SK-MEL-5 (cell line): Measurements from ENCODE around the gene SSX2IP. TPM values are rescaled to one million over a fixed set of nuclear protein-coding genes. Genes with fewer than 3 reads are reported as not detected.
A peak's percentile ranks its signal among the peaks of the same experiment; 100 is the strongest.
"Not testable (repeated sequence)": the region's sequence is repeated elsewhere in the genome, so short reads cannot be mapped to it uniquely, and the experiment has no call there.

Source experiments
- DNase-seq: peaks from one replicate; pipeline ENCODE4 v3.0.0-alpha.2; 2016; ENCODE audit warnings: low read depth, low spot score
- in situ Hi-C: cut with HindIII; loops from 2 replicates; pipeline ENCODE4 v1.10.0; 2016; ENCODE audit warnings: low sequenced_read_pairs, high pct_unique_total_duplicates, low pct_unique_long_range_greater_than_20kb
- total RNA-seq: library from RNA; depleted of rRNA; stranded (reverse); fragments of >200 nt; shearing (Covaris generic); gene quantifications from 2 replicates; pipeline ENCODE4 v1.2.3, GENCODE V29; 2014

The SSX2IP gene
- total RNA-seq, 1 experiment from 2014 or later: 12.8 TPM

DNA sequence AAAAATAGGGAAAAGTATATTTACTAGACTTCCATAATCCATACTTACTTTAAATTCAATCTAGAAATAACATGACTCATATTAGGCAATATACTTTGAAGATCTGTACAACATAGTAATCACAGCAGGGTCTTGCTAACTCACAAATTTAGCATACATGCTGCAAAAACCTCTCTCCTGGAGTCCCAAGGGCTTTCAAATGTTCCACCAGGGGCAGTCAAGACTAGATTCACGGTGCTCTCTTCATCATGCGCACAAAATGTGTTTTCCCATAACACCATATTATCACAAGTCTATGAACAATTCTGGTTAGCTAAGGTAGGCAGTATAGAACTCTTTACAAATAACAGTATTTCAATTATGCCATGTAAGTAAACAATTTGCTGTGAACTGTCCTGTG is 45.8 kb downstream of the SSX2IP start:
- DNase-seq: no peak
- in situ Hi-C loops: no loop called here

DNA sequence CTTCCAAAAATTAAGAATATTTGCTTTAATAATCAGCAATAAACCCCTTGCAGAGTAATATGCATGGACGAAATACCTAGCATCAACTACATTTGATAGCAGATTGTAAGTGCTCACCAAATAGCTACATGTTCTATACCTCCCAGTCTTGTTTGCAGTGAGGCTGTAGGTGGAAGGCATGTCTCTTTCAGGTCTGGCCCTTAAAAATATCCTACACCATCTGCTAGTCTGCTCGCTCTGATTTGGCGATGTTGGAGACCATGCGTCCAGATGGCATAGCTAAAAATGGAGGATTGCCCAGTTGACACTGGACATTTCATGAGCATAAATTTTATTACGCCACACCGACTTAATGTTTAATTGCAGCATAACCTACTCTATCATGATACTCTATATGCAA is 47.1 kb downstream of the SSX2IP start:
- in situ Hi-C loops: no loop called here
- DNase-seq: no peak

DNA sequence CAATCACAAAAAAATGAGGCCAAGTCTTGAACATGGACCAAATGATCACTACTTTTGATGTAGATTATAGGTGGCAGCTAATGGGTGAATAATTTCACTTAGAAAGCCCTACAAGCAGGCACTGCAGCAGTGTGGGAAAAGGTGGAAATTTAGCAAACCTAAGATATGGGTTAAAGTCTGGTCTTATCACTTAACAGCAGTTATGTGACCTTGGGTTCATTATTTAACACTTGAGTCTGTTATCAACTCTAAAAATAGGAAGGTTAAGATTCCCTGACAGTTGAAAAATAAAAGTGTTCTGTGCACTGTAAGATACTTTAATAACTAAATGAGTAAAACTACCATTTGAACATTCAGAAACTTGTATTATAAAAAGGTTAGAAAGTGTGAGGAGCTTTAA is 47.5 kb downstream of the SSX2IP start:
- no peak for DNase-seq
- in situ Hi-C loops: no loop called here

DNA sequence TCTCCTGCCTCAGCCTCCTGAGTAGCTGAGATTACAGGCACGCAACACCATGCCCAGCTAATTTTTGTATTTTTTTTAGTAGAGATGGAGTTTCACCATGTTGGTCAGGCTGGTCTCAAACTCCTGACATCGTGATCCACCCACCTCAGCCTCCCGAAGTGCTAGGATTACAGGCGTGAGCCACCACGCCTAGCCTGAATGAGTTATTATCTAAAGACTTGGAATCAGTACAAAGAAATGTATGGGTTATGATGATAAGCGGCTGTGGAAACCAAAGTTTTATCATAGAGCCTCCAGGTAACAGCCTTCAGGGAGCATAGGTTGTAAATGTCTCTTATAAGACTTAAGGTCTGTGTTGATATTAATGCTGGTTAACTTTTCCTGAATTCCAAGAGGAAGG is 50.5 kb downstream of the SSX2IP start:
- in situ Hi-C loops: not testable (repeated sequence)

DNA sequence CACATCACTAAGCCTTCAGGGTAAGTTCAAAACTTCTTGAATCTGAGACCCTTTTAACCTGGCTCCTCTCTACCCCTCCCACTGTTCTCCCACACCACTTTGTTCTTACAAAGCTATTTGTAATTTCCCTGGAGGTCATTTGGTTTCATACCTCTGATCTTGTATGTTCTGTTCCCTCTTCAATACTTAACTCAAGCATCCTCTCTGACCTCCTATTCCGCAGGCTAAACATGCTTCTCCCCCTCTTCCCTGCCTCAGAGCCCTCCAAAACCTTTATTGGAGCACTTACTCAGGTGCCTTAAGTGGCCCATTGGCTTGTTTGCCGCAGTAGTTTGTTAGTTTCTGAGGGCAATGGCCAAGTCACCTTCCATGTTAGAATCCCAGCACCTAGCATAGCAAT is 54.8 kb downstream of the SSX2IP start:
- no peak for DNase-seq
- in situ Hi-C loops: no loop called here

More for the DNA sequence above, 50.5 kb downstream of the SSX2IP start:
- not testable (repeated sequence) for DNase-seq

DNA sequence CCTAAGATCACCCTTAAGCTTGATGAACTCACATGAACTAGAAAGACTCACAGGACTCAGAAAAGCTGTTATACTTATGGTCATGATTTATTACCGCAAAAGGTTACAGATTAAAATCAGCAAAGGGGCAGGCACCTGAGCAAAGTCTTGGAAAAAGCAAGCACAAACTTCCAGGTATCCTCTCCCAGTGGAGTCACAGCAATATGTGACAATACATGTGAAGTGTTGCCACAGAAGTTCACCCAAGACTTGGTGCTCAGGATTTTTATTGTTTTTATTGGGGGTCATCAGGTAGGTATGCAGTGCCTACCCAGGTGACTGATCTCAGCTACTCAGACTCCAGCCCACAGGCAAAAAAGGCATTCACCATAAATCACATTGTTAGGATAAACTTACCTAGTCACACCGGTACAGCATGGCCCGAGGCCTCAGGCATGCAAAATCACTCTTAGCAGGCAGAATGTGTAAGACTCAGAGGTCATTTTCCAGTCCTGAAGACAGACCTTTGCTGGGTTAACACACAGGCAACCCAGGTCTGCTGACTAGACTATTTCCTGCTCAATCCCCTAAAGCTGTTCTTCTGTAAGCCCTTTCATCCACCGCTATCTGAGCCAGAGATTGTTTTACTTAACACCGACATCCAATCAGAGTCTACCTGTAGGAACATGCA is 55.6 kb downstream of the SSX2IP start:
- in situ Hi-C loops: no loop called here

DNA sequence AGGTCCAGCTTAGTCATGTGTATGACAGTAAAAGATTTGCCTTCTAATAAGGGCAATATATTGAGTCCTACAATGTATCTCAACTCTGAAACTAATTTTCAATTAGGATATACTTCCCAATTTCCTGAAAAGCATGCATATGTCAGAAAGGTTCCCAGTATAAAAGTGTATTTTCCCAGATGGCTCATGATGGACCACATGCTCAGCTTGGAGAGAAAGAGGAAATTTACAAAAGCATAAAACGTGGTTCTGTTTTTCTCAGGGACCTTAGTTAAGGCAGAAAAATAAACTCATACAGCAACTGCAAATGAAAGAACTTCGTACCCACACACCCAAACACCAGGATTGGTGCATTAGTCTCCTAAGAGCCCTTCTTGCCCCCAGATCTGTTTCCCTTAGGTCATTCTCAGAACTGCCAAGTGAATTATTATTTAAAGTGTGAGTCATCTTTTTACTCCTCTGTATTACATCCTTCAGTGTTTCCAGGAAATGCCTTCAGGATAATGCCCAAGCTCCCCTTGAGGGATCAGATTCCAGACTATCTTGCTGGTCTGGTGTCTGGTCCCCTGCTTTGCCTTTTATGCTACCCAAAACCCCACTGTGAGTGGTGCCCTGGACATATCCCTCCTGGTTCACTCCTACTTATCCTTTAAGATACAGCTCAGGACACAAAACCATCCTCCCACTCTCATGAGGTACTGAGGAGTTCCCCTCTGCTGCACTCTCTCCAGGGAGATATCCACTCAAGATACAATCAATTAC is 57.4 kb downstream of the SSX2IP start:
- in situ Hi-C loops: no loop called here
- DNase-seq: no peak

More for the DNA sequence above, 55.6 kb downstream of the SSX2IP start:
- DNase-seq: no peak

DNA sequence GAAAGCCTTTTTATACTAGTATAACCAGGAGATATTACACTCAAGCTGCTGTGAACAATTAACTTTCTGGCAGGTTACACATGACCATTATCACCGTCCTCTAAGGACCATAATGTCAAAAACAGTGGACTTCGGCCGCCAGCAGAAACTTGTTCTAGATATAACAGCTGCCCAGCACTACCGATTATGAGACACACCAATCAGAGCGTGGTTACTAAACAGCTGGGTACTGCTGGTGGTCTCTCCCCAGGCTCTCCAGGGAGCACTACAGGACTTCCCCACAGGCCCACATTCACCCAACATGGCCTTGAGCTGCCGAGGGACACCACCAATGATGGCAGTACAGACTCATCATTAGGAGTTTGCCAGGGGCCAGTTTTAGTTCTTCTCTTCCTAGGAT is 58.1 kb downstream of the SSX2IP start:
- in situ Hi-C loops: no loop called here
- DNase-seq: no peak

DNA sequence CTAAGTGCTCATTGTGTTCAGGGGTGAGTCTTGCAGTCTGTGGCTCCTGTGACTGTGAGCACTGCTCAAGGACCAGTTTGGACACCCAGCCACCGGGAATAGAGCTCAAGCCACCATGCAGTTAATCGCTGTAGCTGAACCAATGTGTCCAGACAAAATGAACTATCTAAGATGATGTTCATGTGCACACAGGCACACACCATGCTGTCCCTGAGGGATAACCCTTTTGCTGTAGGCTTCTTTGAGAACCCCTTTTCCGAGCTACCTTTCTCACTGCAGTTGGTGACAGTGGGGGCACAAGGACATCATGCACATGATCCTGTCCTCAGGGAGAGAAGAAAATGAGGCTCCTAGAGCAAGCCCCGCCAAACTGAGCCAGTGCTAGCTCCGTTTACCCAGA is 65.4 kb downstream of the SSX2IP start:
- in situ Hi-C loops: loop anchor here (25.0 kb wide), 1 partner anchor 188 kb away; no protein-coding TSS in a partner anchor
- DNase-seq: no peak

DNA sequence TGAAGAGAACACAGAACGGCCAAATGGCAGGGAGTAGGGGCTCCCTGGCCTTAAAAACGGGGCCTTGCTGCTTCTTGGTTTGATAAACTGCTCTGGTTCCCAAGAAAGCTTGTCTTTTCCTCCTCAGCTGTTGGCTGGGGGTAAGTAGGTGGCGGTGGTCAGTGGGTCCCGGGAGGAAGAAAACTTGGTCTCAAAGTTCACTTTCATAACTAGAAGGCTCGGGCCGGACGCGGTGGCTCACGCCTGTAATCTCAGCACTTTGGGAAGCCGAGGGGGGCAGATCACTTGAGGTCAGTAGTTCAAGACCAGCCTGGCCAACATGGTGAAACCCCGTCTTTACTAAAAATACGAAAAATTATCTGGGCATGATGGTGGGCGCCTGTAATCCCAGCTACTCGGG is 68.7 kb downstream of the SSX2IP start:
- in situ Hi-C loops: loop anchor here (25.0 kb wide), 1 partner anchor 184 kb away; no protein-coding TSS in a partner anchor
- DNase-seq: no peak

DNA sequence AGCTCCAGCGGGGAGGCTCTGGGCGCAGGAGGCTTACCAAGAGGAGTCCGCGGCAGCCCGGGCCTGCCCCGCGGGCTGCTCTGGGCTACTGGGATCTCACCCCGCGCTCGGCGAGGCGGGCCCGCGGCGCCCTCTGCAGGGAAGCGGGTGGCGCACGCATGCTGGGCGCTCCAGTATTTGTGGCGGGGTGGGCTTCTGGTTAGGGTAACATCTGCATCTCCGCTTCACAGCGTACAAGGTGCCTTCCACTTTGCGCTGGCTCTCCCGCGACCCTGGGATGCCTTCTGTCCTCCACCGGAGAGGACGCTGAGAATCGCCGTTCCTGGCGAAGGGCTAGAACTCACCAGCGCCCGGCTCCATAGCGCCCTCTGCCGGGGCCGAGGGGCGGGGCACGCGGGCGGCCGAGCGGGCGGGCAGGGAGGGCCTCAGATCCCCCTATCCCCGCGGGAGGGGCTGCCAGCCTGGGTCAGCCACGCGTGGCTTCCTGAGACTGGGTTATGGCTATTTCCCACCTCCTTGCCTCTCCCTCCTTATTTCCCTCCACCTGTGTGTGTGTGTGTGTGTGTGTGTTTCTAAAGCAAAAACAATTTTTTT is 69.4 kb downstream of the SSX2IP start:
- DNase-seq: peak; percentile 72

DNA sequence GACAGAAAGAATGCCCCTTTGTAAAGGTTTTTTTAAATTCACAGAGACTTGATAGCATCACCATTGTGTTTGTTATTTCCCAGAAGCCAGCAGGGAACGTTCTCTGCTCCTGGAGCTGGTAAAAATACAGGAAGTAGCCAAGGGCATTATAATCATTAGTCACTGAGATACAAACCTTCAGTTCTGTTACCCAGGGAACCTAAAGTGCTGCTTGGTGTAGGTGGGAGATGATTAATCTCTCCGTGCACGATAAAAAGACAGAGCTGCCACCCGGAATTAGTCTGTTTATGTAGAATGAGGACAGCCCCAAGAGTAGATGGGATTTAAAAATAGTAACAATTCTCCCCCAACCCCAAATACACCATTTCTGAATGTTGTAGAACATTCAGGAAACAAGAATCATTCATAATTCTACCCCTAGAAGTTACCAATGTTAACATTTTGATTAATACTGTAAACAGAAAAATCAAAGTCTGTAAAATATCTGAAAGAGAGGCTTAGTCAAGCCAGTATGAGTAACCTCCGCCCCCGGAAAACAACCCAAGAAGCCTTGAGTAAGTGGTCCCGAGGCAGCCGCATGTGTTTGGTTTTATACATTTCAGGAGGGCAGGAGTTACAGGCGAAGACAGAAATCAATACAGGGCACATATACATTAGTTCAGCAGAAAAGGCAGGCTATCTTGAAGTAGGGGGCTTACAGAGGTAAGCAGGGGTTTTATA is 70.7 kb downstream of the SSX2IP start:
- in situ Hi-C loops: loop anchor here (25.0 kb wide), 1 partner anchor 182 kb away; no protein-coding TSS in a partner anchor
- DNase-seq: peak; percentile 27

More for the DNA sequence above, 69.4 kb downstream of the SSX2IP start:
- in situ Hi-C loops: loop anchor here (25.0 kb wide), 1 partner anchor 184 kb away; no protein-coding TSS in a partner anchor

DNA sequence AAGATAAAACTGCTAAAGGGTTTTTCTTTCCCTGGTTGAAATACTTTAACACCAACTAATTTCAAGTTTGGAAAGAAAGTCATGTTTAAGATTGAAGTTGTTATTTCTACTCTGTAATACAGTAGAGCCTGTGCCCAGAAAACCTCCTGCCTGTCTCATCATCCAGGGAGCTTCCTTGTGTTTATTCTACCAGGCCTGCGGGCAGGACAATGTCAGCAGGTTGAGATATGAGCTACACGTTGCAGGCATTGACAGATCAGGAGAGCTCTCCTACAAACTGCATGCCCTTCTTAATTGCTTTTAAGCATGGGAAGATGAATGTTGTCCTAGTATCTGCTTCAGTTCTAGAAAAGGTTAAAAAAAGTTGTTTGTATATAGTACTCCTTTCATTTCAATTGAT is 72.9 kb downstream of the SSX2IP start:
- DNase-seq: no peak
- in situ Hi-C loops: loop anchor here (25.0 kb wide), 1 partner anchor 180 kb away; no protein-coding TSS in a partner anchor

DNA sequence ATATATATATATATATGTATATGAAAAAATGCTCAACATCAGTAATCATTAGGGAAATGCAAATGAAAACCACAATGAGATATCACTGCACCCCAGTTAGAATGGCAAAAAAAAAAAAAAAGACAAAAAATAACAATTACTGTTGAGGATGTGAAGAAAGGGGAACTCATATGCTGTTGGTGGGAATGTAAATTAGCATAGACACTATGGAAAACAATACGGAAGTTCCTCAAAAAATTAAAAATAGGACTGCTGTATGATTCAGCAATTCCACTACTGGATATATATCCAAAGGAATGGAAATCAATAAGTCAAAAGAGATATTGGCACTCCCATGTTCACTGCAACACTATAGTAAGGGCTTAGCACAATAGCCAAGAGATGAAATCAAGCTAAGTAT is 74.5 kb downstream of the SSX2IP start:
- no peak for DNase-seq
- in situ Hi-C loops: loop anchor here (25.0 kb wide), 1 partner anchor 178 kb away; no protein-coding TSS in a partner anchor

DNA sequence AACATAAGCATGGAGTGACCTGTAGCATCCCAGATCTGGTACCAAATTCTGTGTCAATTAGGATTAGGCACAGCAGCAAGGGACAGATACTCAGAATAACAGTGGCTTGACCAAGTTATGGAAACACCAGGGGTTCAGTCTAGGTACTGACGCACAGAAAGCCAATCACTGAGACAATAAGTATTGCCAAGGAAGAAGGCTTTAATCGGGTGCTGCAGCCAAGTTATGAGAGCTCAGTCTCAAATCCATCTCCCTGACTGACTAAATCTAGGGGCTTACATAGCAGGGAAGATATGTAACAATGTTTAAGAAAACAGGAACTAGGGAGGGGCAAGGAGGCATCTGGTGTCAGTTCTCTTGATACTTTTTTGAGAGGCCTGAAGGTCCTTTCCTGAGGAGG is 76.4 kb downstream of the SSX2IP start:
- in situ Hi-C loops: loop anchor here (25.0 kb wide), 1 partner anchor 177 kb away; no protein-coding TSS in a partner anchor
- DNase-seq: no peak

DNA sequence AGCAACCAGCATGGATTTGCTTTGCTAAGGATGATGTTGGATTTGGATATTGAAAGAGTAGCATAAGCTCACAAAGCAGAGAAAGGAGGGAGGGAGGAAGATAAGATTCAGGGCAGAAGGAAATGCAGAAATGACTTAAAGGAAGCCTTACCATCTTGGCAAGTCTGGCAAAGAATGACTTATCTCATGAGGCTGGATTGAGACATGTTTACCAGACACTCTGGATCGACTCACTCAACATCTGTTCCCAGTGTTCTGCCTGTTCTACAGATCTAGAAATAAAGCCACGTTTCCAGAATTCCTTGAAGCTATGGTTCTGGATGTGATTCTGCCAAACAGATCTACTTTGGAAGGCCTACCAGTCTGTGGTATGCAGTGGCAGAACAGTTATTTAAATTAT is 77.2 kb downstream of the SSX2IP start:
- in situ Hi-C loops: loop anchor here (25.0 kb wide), 1 partner anchor 176 kb away; no protein-coding TSS in a partner anchor
- no peak for DNase-seq

DNA sequence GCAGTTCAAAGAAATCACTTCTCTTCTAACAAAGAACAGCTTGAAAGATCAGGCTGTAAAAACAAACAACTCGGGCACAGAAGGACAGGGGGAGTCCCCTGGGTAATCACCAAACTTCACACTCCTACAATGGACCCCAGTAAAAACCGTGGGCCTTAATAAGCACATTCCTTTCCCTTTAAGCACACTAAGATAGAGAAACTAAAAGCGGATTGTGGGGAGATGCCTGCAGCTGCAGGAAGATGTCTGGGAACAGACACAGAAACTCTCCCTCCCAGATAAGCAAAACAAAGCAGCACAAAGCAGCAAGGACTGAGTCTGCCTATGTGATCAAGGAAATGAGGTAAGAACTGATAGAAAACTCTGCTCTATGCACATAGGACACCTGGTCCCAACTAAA is 78.5 kb downstream of the SSX2IP start:
- DNase-seq: no peak
- in situ Hi-C loops: loop anchor here (25.0 kb wide), 1 partner anchor 174 kb away; no protein-coding TSS in a partner anchor
